H1 (cell line): ENCODE data around the gene NIM1K. TPM values are rescaled to one million over a fixed set of nuclear protein-coding genes. Genes with fewer than 3 reads are reported as not detected.

Source experiments
- CTCF ChIA-PET: fragments of 300-600 bp; sonication (Branson Sonifier 250); formaldehyde crosslinking; loops from one replicate; lab custom pipeline; 2021; ENCODE audit not compliant: partially characterized antibody; lab: Charles Lee
- POLR2A ChIA-PET: fragments of 300-600 bp; sonication (Branson Sonifier 250); formaldehyde crosslinking; loops from one replicate; lab custom pipeline; 2021; ENCODE audit warnings: inconsistent platforms; ENCODE audit not compliant: partially characterized antibody; lab: Charles Lee
- DNase-seq, 2 experiments: peaks; one replicate each; pipeline versions ENCODE4 v3.0.0 to v3.0.0-alpha.2; 2010 to 2022; ENCODE audit warnings: low spot score in 2 of 2, low read depth in 1 of 2, mixed read lengths in 1 of 2
- FAIRE-seq: peaks from 2 replicates; lab custom pipeline; 2011; peaks lifted over from hg19 to GRCh38; lab: Jason Lieb, UNC
- H2AFZ ChIP-seq: 2 replicates; pipeline ENCODE4 v1.8.1; 2012; ENCODE audit warnings: low read length, inconsistent platforms
- H2AK5ac ChIP-seq: 2 replicates; pipeline ENCODE4 v1.6.1; 2013; ENCODE audit warnings: low read depth, low read length
- H2BK120ac ChIP-seq: replicated peaks from 2 replicates; pipeline ENCODE3; 2013; ENCODE audit warnings: low read depth, low read length, inconsistent platforms
- H2BK12ac ChIP-seq: 2 replicates; pipeline ENCODE4 v1.6.1; 2013; ENCODE audit warnings: low read depth, low read length
- H2BK15ac ChIP-seq: 2 replicates; pipeline ENCODE4 v1.6.1; 2013; ENCODE audit warnings: low read length
- H2BK20ac ChIP-seq: 2 replicates; pipeline ENCODE4 v1.6.1; 2013; ENCODE audit warnings: low read length
- H2BK5ac ChIP-seq: 2 replicates; pipeline ENCODE4 v1.6.1; 2013; ENCODE audit warnings: low read depth, low read length
- H3K14ac ChIP-seq: 2 replicates; pipeline ENCODE4 v1.6.1; 2013; ENCODE audit warnings: inconsistent platforms; ENCODE audit not compliant: insufficient read length
- H3K18ac ChIP-seq: 2 replicates; pipeline ENCODE4 v1.6.1; 2013; ENCODE audit warnings: low read length; ENCODE audit errors: extremely low read depth
- H3K23ac ChIP-seq: 2 replicates; pipeline ENCODE4 v1.6.1; 2013; ENCODE audit warnings: inconsistent platforms; ENCODE audit not compliant: insufficient read length
- H3K23me2 ChIP-seq: 2 replicates; pipeline ENCODE4 v1.6.1; 2013; ENCODE audit warnings: low read depth, low read length
- H3K27ac ChIP-seq: 2 replicates; pipeline ENCODE4 v1.6.1; 2011; ENCODE audit warnings: low read depth, low read length, inconsistent platforms
- H3K27me3 ChIP-seq, 4 experiments: replicated peaks in 1 of 4; 1 replicate in 1 of 4; 2 replicates in 3 of 4; pipeline versions ENCODE4 v1.6.1 to v1.8.1; 2011 to 2013; ENCODE audit warnings: low read length in 3 of 4, mild to moderate bottlenecking in 3 of 4, inconsistent platforms in 2 of 4, mixed read lengths in 2 of 4, moderate library complexity in 1 of 4; ENCODE audit not compliant: control insufficient read depth in 3 of 4, insufficient read depth in 3 of 4; ENCODE audit errors: extremely low read depth in 1 of 4
- H3K36me3 ChIP-seq, 4 experiments: 2 replicates each; pipeline versions ENCODE4 v1.6.1 to v1.8.1; 2011 to 2013; ENCODE audit warnings: mild to moderate bottlenecking in 4 of 4, low read length in 3 of 4, moderate library complexity in 2 of 4, control low read depth in 1 of 4, inconsistent platforms in 1 of 4; ENCODE audit not compliant: insufficient read depth in 4 of 4, control insufficient read depth in 2 of 4
- H3K4ac ChIP-seq: replicated peaks from 2 replicates; pipeline ENCODE3; 2013; ENCODE audit warnings: low read length, low read depth, mixed read lengths, inconsistent platforms; ENCODE audit not compliant: insufficient read length
- H3K4me1 ChIP-seq, 4 experiments: replicated peaks in 1 of 4; 1 replicate in 1 of 4; 2 replicates in 3 of 4; pipeline versions ENCODE4 v1.6.1 to v1.8.1; 2011 to 2013; ENCODE audit warnings: low read length in 3 of 4, inconsistent platforms in 2 of 4, mixed read lengths in 1 of 4; ENCODE audit not compliant: insufficient read depth in 4 of 4, control insufficient read depth in 3 of 4
- H3K4me2 ChIP-seq, 2 experiments: 2 replicates each; pipeline versions ENCODE4 v1.6.1 to v1.8.1; 2011 to 2013; ENCODE audit warnings: low read depth in 2 of 2, low read length in 2 of 2, control low read depth in 1 of 2, inconsistent platforms in 1 of 2, mild to moderate bottlenecking in 1 of 2; ENCODE audit not compliant: insufficient read depth in 1 of 2
- H3K4me3 ChIP-seq, 4 experiments: fragments of 200-600, 300-600 bp in 1 of 4; sonication (generic), shearing (Covaris generic), sonication (Bioruptor Twin) in 1 of 4; 2 replicates each; pipeline versions ENCODE4 v1.5.1 to v1.8.1; 2011 to 2016; ENCODE audit warnings: low read length in 4 of 4, low read depth in 3 of 4, control low read depth in 2 of 4, inconsistent platforms in 2 of 4, mild to moderate bottlenecking in 2 of 4, mixed read lengths in 1 of 4, moderate library complexity in 1 of 4; ENCODE audit not compliant: insufficient read depth in 2 of 4; ENCODE audit errors: extremely low read depth in 1 of 4
- H3K56ac ChIP-seq: replicated peaks from 2 replicates; pipeline ENCODE3; 2013; ENCODE audit warnings: low read depth, mild to moderate bottlenecking, mixed read lengths, low read length, inconsistent platforms; ENCODE audit not compliant: insufficient read length
- H3K79me1 ChIP-seq: 2 replicates; pipeline ENCODE4 v1.6.1; 2013; ENCODE audit warnings: low read depth, low read length, control low read depth
- H3K79me2 ChIP-seq, 2 experiments: 2 replicates each; pipeline versions ENCODE4 v1.6.1 to v1.8.1; 2012 to 2013; ENCODE audit warnings: low read length in 2 of 2, mild to moderate bottlenecking in 2 of 2, inconsistent platforms in 1 of 2; ENCODE audit not compliant: insufficient read depth in 2 of 2, control insufficient read depth in 1 of 2
- H3K9ac ChIP-seq, 4 experiments: replicated peaks in 1 of 4; 1 replicate in 1 of 4; 2 replicates in 3 of 4; pipeline versions ENCODE4 v1.6.1 to v1.8.1; 2011 to 2013; ENCODE audit warnings: low read depth in 3 of 4, low read length in 3 of 4, control low read depth in 2 of 4, mild to moderate bottlenecking in 2 of 4, moderate library complexity in 2 of 4, inconsistent platforms in 1 of 4; ENCODE audit errors: extremely low read depth in 1 of 4
- H3K9me3 ChIP-seq, 2 experiments: 2 replicates each; pipeline versions ENCODE4 v1.6.1 to v1.8.1; 2012 to 2013; ENCODE audit warnings: mild to moderate bottlenecking in 2 of 2, moderate library complexity in 2 of 2, control low read depth in 1 of 2, inconsistent platforms in 1 of 2, low read depth in 1 of 2, low read length in 1 of 2, mixed read lengths in 1 of 2; ENCODE audit not compliant: insufficient read depth in 2 of 2
- H4K20me1 ChIP-seq, 2 experiments: replicated peaks in 1 of 2; 2 replicates each; pipeline versions ENCODE3 to v1.8.1; 2011 to 2013; ENCODE audit warnings: inconsistent platforms in 2 of 2, low read length in 2 of 2, mild to moderate bottlenecking in 1 of 2; ENCODE audit not compliant: insufficient read depth in 2 of 2, control insufficient read depth in 1 of 2
- H4K5ac ChIP-seq: 2 replicates; pipeline ENCODE4 v1.6.1; 2013; ENCODE audit warnings: low read length, low read depth, mixed read lengths, inconsistent platforms; ENCODE audit not compliant: insufficient read length
- H4K8ac ChIP-seq: 2 replicates; pipeline ENCODE4 v1.8.0; 2013; ENCODE audit warnings: mild to moderate bottlenecking, moderate library complexity, low read length, inconsistent platforms; ENCODE audit not compliant: insufficient read depth; ENCODE audit errors: extremely low read depth
- H4K91ac ChIP-seq: replicated peaks from 2 replicates; pipeline ENCODE3; 2013; ENCODE audit warnings: low read length, mixed read lengths, inconsistent platforms; ENCODE audit not compliant: insufficient read length
- BCL11A ChIP-seq, 2 experiments: IDR thresholded peaks; one replicate each; pipeline ENCODE4 v1.6.1; 2011; ENCODE audit warnings: low read depth in 2 of 2, low read length in 2 of 2, mild to moderate bottlenecking in 2 of 2
- HDAC6 ChIP-seq: IDR thresholded peaks from one replicate; pipeline ENCODE4 v1.7.1; 2012; ENCODE audit warnings: low read depth, mild to moderate bottlenecking, inconsistent platforms, low read length, moderate library complexity
- TEAD4 ChIP-seq: IDR thresholded peaks from 2 replicates; pipeline ENCODE4 v1.6.1; 2012; ENCODE audit warnings: low read depth, low read length, inconsistent platforms, mixed read lengths
- WGBS, 2 experiments: shearing (Covaris generic) in 1 of 2; methylation state at CpG; one replicate each; pipeline versions ENCODE4 v1.1.6 to v1.1.7; 2013 to 2015; ENCODE audit warnings: low lambda C conversion rate in 2 of 2, mixed read lengths in 2 of 2, inconsistent platforms in 1 of 2, low coverage in 1 of 2, missing lambda C conversion rate in 1 of 2; ENCODE audit not compliant: insufficient replicate concordance in 2 of 2, insufficient coverage in 1 of 2, insufficient read length in 1 of 2; ENCODE audit errors: extremely low coverage in 1 of 2, missing lambda C conversion rate in 1 of 2; 5-methylcytosine and 5-hydroxymethylcytosine counted together
- polyA plus RNA-seq, 7 experiments: library from polyadenylated mRNA; depleted of rRNA in 3 of 7; stranded (reverse) in 5 of 7; unstranded in 2 of 7; fragments of >200 nt in 5 of 7; fragments of 200-250 nt in 2 of 7; gene quantifications; 1 replicate in 5 of 7; 2 replicates in 1 of 7; 4 replicates in 1 of 7; pipeline versions ENCODE4 v1.2.1 to v1.2.3, GENCODE V29; 2011 to 2013; ENCODE audit warnings: missing spikeins in 2 of 7, mixed read lengths in 2 of 7
- total RNA-seq: library from RNA; stranded (reverse); fragmentation: NEBNext Ultra II Directional; extraction: Animal tissue kit (Norgen Biotek cat#: 25700); gene quantifications from 2 replicates; pipeline ENCODE4 v1.2.1, GENCODE V29; 2021
- TF ChIP-seq, protein P1 (sequence below), 3 experiments: IDR thresholded peaks; 1 replicate in 2 of 3; 2 replicates in 1 of 3; pipeline versions ENCODE4 v1.5.1 to v1.6.1; 2011; ENCODE audit warnings: low read length in 3 of 3, mild to moderate bottlenecking in 3 of 3, inconsistent platforms in 2 of 3, low read depth in 1 of 3, moderate library complexity in 1 of 3; ENCODE audit not compliant: insufficient read depth in 1 of 3; ENCODE audit errors: control extremely low read depth in 1 of 3

The NIM1K gene
- total and polyA plus RNA-seq, 2 of the 8 experiments (the other 6 are each of a cell fraction or from before 2014, with no cell fraction given) = not detected

DNA sequence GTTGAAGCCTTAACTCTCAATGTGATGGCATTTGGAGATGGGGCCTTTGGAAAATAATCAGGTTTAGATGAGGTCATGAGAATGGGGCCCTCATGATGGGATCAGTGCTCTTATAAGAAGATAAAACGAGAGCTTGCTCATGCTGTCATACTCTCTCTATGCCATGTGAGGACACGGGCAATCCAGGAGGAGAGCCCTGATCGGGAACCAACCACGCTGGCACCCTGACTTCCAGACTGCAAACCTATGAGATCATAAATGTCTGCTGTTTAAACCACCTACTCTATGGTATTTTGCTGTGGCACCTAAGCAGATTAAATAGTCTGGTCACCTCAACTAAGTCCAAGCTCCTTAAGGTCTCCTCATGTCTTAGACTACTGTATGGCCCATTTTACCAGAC, 111.2 kb downstream of the NIM1K start:
- no peak overlapping the region for H2BK20ac ChIP-seq
- no peak overlapping the region for H2BK5ac ChIP-seq
- H3K4me3 ChIP-seq = no peak overlapping the region
- H3K9ac ChIP-seq = no peak overlapping the region
- no peak overlapping the region for H3K27ac ChIP-seq
- H4K20me1 ChIP-seq = peaks cover 15 to 40% of the 10 kb centered on the region in 2 experiments
- no peak overlapping the region for H4K8ac ChIP-seq
- DNase-seq (no peak), FAIRE-seq (no peak)
- H2BK12ac ChIP-seq = no peak overlapping the region
- no peak overlapping the region for H3K23ac ChIP-seq
- WGBS, 2 experiments = 89% methylated on average over 4 of the region's 4 CpGs; no CpG with 5 or more reads in 1 of the 2 experiments
- H3K4ac ChIP-seq = no peak overlapping the region
- no peaks in the 10 kb centered on the region for H3K27me3 ChIP-seq
- peaks cover 2% of the 10 kb centered on the region for H3K79me1 ChIP-seq
- no peak overlapping the region for H3K14ac ChIP-seq
- no peak overlapping the region for H4K5ac ChIP-seq
- H2AFZ ChIP-seq = no peak overlapping the region
- peaks cover 9 to 98% of the 10 kb centered on the region in 2 experiments for H3K79me2 ChIP-seq
- H3K4me1 ChIP-seq = peaks cover 2 to 5% (median 3%) of the 10 kb centered on the region in 4 experiments; a peak in 6 of 7 replicates
- no peak overlapping the region for H3K4me2 ChIP-seq
- TF ChIP-seq BCL11A (IDR thresholded peaks at IDR 0.05; ENCODE audit: low read depth in 2 of 2, low read length in 2 of 2) (no peak), TEAD4 (no peak), HDAC6 (no peak)
- TF ChIP-seq, protein P1, sequence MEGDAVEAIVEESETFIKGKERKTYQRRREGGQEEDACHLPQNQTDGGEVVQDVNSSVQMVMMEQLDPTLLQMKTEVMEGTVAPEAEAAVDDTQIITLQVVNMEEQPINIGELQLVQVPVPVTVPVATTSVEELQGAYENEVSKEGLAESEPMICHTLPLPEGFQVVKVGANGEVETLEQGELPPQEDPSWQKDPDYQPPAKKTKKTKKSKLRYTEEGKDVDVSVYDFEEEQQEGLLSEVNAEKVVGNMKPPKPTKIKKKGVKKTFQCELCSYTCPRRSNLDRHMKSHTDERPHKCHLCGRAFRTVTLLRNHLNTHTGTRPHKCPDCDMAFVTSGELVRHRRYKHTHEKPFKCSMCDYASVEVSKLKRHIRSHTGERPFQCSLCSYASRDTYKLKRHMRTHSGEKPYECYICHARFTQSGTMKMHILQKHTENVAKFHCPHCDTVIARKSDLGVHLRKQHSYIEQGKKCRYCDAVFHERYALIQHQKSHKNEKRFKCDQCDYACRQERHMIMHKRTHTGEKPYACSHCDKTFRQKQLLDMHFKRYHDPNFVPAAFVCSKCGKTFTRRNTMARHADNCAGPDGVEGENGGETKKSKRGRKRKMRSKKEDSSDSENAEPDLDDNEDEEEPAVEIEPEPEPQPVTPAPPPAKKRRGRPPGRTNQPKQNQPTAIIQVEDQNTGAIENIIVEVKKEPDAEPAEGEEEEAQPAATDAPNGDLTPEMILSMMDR (IDR thresholded peaks at IDR 0.05; ENCODE audit: control extremely low read depth in 1 of 3, insufficient read depth in 1 of 3, low read depth in 1 of 3, low read length in 3 of 3) = no peak
- no peak overlapping the region for H3K18ac ChIP-seq
- POLR2A ChIA-PET = interaction anchor here (1.3 kb wide), 1 partner anchor 9 kb away, joined by 4 read pairs; no protein-coding TSS in a partner anchor
- peaks cover 1% of the 10 kb centered on the region; the same call in 1 of the 2 replicates for H3K23me2 ChIP-seq
- H2BK15ac ChIP-seq = no peak overlapping the region
- H3K9me3 ChIP-seq = no peaks in the 10 kb centered on the region
- no peak overlapping the region for H3K56ac ChIP-seq
- no peak overlapping the region for H2BK120ac ChIP-seq
- H2AK5ac ChIP-seq = no peak overlapping the region
- CTCF ChIA-PET = interaction anchor here (0.6 to 2.1 kb wide), 8 partner anchors 9 to 239 kb away, joined by 3 to 8 read pairs (median 4); partner anchors contain the start of gene TMEM267
- peaks cover 2 to 51% (median 12%) of the 10 kb centered on the region in 4 experiments for H3K36me3 ChIP-seq
- H4K91ac ChIP-seq = no peak overlapping the region
